OCI-LY3 (cell line): Measurements from ENCODE around the gene GBA2.

Source experiments
- H2AFZ ChIP-seq: fragments of 200-600, 300-600 bp; shearing (Covaris generic); 2 replicates; pipeline ENCODE4 v1.6.0; 2014; ENCODE audit warnings: antibody characterized with exemption, low read depth, low read length
- H3K27ac ChIP-seq: fragments of 200-600, 300-600 bp; sonication (generic); 2 replicates; pipeline ENCODE4 v1.5.1; 2014; ENCODE audit warnings: mild to moderate bottlenecking, low read length, moderate library complexity, mixed read lengths
- H3K27me3 ChIP-seq: fragments of 200-600, 300-600 bp; sonication (generic); 2 replicates; pipeline ENCODE4 v1.6.1; 2014; ENCODE audit warnings: low read depth, low read length, mixed read lengths
- H3K36me3 ChIP-seq: fragments of 200-600, 300-600 bp; sonication (generic); replicated peaks from 2 replicates; pipeline ENCODE3; 2014; ENCODE audit warnings: low read depth, low read length, mixed read lengths
- H3K4me1 ChIP-seq: fragments of 300-600, 200-600 bp; sonication (generic); 2 replicates; pipeline ENCODE4 v1.6.1; 2014; ENCODE audit warnings: low read length, mixed read lengths
- H3K4me2 ChIP-seq: fragments of 200-600, 300-600 bp; sonication (generic); 2 replicates; pipeline ENCODE4 v1.6.1; 2014; ENCODE audit warnings: low read length, mixed read lengths
- H3K4me3 ChIP-seq: fragments of 300-600, 200-600 bp; sonication (generic); 2 replicates; pipeline ENCODE4 v1.5.1; 2014; ENCODE audit warnings: antibody characterized with exemption, mild to moderate bottlenecking, low read length, moderate library complexity
- H3K79me2 ChIP-seq: fragments of 300-600, 200-600 bp; shearing (Covaris generic); 2 replicates; pipeline ENCODE4 v1.6.1; 2014; ENCODE audit warnings: mild to moderate bottlenecking, low read length, mixed read lengths
- H3K9ac ChIP-seq: fragments of 300-600, 200-600 bp; shearing (Covaris generic); 2 replicates; pipeline ENCODE4 v1.6.0; 2014; ENCODE audit warnings: mild to moderate bottlenecking, low read length, moderate library complexity
- H3K9me3 ChIP-seq: fragments of 200-600, 300-600 bp; shearing (Covaris generic); 2 replicates; pipeline ENCODE4 v1.6.1; 2014; ENCODE audit warnings: low read length, mixed read lengths; ENCODE audit not compliant: insufficient read depth
- H4K20me1 ChIP-seq: fragments of 200-600, 300-600 bp; sonication (generic); 2 replicates; pipeline ENCODE4 v1.6.1; 2016; ENCODE audit warnings: low read length, mixed read lengths; ENCODE audit not compliant: insufficient read depth
- EZH2phosphoT487 ChIP-seq: fragments of 200-600 bp; shearing (Covaris generic); IDR thresholded peaks from 2 replicates; pipeline ENCODE4 v1.6.1; 2018; ENCODE audit warnings: antibody characterized with exemption, mixed run types, low read depth
- TF ChIP-seq, protein P1 (sequence below): fragments of 200-600, 300-600 bp; sonication (generic); IDR thresholded peaks from 2 replicates; pipeline ENCODE4 v1.5.1; 2014; ENCODE audit warnings: antibody characterized with exemption, low read length, low read depth

GBA2 gene

DNA sequence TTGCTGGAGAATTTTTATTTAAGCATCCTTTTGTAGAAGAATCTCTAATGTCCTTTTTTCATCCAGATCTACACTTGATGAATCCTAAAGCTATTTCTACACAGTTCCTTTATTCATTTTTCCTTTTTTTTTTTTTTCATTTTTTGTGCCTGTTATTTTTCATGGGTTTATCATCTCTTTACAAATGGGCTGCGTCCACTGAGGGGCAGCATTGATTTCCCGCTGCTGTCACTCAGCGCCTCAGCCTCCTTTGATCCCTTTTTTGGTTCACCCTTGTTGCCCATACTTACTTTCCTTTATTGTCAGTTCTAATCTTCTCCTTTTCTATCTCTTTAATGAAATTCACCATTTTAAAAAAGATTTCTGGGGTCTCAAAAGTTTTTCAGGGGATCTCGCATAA lies 10.8 kb upstream of the GBA2 start:
- TF ChIP-seq, protein P1, sequence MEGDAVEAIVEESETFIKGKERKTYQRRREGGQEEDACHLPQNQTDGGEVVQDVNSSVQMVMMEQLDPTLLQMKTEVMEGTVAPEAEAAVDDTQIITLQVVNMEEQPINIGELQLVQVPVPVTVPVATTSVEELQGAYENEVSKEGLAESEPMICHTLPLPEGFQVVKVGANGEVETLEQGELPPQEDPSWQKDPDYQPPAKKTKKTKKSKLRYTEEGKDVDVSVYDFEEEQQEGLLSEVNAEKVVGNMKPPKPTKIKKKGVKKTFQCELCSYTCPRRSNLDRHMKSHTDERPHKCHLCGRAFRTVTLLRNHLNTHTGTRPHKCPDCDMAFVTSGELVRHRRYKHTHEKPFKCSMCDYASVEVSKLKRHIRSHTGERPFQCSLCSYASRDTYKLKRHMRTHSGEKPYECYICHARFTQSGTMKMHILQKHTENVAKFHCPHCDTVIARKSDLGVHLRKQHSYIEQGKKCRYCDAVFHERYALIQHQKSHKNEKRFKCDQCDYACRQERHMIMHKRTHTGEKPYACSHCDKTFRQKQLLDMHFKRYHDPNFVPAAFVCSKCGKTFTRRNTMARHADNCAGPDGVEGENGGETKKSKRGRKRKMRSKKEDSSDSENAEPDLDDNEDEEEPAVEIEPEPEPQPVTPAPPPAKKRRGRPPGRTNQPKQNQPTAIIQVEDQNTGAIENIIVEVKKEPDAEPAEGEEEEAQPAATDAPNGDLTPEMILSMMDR, result 0 out of 2 replicates have a peak, but pooled peaks have one; percentile 15
- no peak for TF ChIP-seq EZH2phosphoT487
- H3K4me2 ChIP-seq, result no peak overlapping the region
- no peak overlapping the region for H3K27ac ChIP-seq
- no peaks in the 10 kb centered on the region for H3K27me3 ChIP-seq
- H3K9me3 ChIP-seq, result no peaks in the 10 kb centered on the region
- peaks cover 11% of the 10 kb centered on the region for H3K36me3 ChIP-seq
- H3K4me1 ChIP-seq, result peaks cover 34% of the 10 kb centered on the region
- no peak overlapping the region for H3K9ac ChIP-seq
- H3K79me2 ChIP-seq, result peaks cover 32% of the 10 kb centered on the region
- H3K4me3 ChIP-seq, result no peak overlapping the region
- H4K20me1 ChIP-seq, result no peaks in the 10 kb centered on the region
- no peak overlapping the region for H2AFZ ChIP-seq

GRCh38 chr9:35758475-35759050 lies 9.5 kb upstream of the GBA2 start:
- Histone ChIP-seq H3K9ac (peak overlapping the region; percentile 94), H3K4me3 (peak overlapping the region; percentile 86), H4K20me1 (no peaks in the 10 kb centered on the region), H3K79me2 (peaks cover 32% of the 10 kb centered on the region), H3K36me3 (peaks cover 13% of the 10 kb centered on the region), H3K27ac (peak overlapping the region; percentile 94), H3K9me3 (no peaks in the 10 kb centered on the region), H2AFZ (no peak overlapping the region), H3K27me3 (no peaks in the 10 kb centered on the region), H3K4me1 (peaks cover 34% of the 10 kb centered on the region), H3K4me2 (peak overlapping the region; percentile 84)
- TF ChIP-seq EZH2phosphoT487, result no peak
- TF ChIP-seq, protein P1, result no peak

- peaks cover 13% of the 10 kb centered on the region for H3K36me3 ChIP-seq
- peak overlapping the region; percentile 94 for H3K9ac ChIP-seq
- H3K4me2 ChIP-seq, result peak overlapping the region; percentile 84
- H2AFZ ChIP-seq, result no peak overlapping the region
- H3K27me3 ChIP-seq, result no peaks in the 10 kb centered on the region
- peaks cover 32% of the 10 kb centered on the region for H3K79me2 ChIP-seq
- TF ChIP-seq EZH2phosphoT487, result no peak
- TF ChIP-seq, protein P1, result no peak
- H3K4me1 ChIP-seq, result peaks cover 34% of the 10 kb centered on the region
- H3K27ac ChIP-seq, result peak overlapping the region; percentile 94
- no peaks in the 10 kb centered on the region for H4K20me1 ChIP-seq
- peak overlapping the region; percentile 86 for H3K4me3 ChIP-seq
- no peaks in the 10 kb centered on the region for H3K9me3 ChIP-seq
These were observed 8.9 kb upstream of the GBA2 start for GRCh38 chr9:35757892-35758275.

- Histone ChIP-seq H3K36me3 (peaks cover 13% of the 10 kb centered on the region), H3K4me3 (peak overlapping the region; percentile 86)
These were observed 8.3 kb upstream of the GBA2 start for GRCh38 chr9:35757226-35757891.

More at GRCh38 chr9:35757226-35757891, 8.3 kb upstream of the GBA2 start:
- Histone ChIP-seq H3K27ac (peak overlapping the region; percentile 94), H3K9ac (peak overlapping the region; percentile 94), H4K20me1 (no peaks in the 10 kb centered on the region), H3K27me3 (no peaks in the 10 kb centered on the region), H3K9me3 (no peaks in the 10 kb centered on the region), H3K4me2 (peak overlapping the region; percentile 84), H3K4me1 (peaks cover 34% of the 10 kb centered on the region), H3K79me2 (peaks cover 32% of the 10 kb centered on the region), H2AFZ (peak overlapping the region; percentile 47; the same call in 1 of the 2 replicates)
- TF ChIP-seq, protein P1, result no peak
- no peak for TF ChIP-seq EZH2phosphoT487
